Upper lobe of left lung (tissue), 4 donors: ENCODE measurements around the gene TBC1D5.

Source experiments
- POLR2AphosphoS5 ChIP-seq, 2 donors: sonication (generic); formaldehyde crosslinking; IDR thresholded peaks; one replicate each; pipeline ENCODE4 v1.5.1; 2017; ENCODE audit warnings: antibody characterized with exemption in 2 of 2
- TF ChIP-seq, protein P1 (sequence below), 6 experiments: fragments of 450-650 bp in 4 of 6; fragments of 200-600 bp in 2 of 6; sonication (generic) in 2 of 6; IDR thresholded peaks; one replicate each; pipeline ENCODE4 v1.5.1; 2016 to 2019; ENCODE audit warnings: antibody characterized with exemption in 6 of 6

DNA sequence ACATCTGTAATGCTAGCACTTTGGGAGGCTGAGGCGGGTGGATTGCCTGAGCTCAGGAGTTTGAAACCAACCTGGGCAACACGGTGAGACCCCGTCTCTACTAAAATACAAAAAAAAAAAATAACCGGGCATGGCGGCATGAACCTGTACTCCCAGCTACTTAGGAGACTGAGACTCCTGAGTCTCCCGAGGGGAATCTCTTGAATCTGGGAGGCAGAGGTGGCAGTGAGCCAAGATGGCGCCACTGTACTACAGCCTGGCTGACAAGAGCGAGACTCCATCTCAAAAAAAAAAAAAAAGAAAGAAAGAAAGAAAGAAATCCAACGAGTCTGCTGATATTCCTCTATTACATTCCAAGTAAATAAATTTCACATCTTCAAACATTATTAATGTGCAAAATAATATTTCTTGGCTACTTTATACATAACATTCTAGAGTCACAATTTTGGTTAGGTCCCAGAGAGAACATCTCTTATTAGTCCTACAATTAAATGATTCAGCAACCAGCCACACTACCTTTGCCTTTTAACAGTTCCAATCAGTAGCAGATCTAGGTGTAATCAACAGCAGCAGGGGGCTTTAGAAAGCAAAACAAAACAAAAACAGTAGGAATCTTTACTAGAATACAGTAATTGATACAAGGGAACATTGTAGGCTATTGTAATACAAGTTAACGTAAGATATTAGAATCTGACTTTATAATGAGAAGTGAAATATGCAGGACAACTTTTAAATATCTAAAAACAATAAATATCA, 195.8 kb downstream of the TBC1D5 start:
- TF ChIP-seq, protein P1, sequence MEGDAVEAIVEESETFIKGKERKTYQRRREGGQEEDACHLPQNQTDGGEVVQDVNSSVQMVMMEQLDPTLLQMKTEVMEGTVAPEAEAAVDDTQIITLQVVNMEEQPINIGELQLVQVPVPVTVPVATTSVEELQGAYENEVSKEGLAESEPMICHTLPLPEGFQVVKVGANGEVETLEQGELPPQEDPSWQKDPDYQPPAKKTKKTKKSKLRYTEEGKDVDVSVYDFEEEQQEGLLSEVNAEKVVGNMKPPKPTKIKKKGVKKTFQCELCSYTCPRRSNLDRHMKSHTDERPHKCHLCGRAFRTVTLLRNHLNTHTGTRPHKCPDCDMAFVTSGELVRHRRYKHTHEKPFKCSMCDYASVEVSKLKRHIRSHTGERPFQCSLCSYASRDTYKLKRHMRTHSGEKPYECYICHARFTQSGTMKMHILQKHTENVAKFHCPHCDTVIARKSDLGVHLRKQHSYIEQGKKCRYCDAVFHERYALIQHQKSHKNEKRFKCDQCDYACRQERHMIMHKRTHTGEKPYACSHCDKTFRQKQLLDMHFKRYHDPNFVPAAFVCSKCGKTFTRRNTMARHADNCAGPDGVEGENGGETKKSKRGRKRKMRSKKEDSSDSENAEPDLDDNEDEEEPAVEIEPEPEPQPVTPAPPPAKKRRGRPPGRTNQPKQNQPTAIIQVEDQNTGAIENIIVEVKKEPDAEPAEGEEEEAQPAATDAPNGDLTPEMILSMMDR (IDR thresholded peaks at IDR 0.05), result no peak
- no peak for TF ChIP-seq POLR2AphosphoS5 (IDR thresholded peaks at IDR 0.05)
